Measurements from ENCODE around the gene ZNF624. TPM values are rescaled to one million over a fixed set of nuclear protein-coding genes. Genes with fewer than 3 reads are reported as not detected.

Gene ZNF624
- total and polyA plus RNA-seq, 2 experiments from 2014 or later = 2.7 to 3.9 TPM

GRCh38 chr17:16589097-16589969 lies 64.3 kb downstream of the ZNF624 start (continued):
- TF ChIP-seq, protein P1, sequence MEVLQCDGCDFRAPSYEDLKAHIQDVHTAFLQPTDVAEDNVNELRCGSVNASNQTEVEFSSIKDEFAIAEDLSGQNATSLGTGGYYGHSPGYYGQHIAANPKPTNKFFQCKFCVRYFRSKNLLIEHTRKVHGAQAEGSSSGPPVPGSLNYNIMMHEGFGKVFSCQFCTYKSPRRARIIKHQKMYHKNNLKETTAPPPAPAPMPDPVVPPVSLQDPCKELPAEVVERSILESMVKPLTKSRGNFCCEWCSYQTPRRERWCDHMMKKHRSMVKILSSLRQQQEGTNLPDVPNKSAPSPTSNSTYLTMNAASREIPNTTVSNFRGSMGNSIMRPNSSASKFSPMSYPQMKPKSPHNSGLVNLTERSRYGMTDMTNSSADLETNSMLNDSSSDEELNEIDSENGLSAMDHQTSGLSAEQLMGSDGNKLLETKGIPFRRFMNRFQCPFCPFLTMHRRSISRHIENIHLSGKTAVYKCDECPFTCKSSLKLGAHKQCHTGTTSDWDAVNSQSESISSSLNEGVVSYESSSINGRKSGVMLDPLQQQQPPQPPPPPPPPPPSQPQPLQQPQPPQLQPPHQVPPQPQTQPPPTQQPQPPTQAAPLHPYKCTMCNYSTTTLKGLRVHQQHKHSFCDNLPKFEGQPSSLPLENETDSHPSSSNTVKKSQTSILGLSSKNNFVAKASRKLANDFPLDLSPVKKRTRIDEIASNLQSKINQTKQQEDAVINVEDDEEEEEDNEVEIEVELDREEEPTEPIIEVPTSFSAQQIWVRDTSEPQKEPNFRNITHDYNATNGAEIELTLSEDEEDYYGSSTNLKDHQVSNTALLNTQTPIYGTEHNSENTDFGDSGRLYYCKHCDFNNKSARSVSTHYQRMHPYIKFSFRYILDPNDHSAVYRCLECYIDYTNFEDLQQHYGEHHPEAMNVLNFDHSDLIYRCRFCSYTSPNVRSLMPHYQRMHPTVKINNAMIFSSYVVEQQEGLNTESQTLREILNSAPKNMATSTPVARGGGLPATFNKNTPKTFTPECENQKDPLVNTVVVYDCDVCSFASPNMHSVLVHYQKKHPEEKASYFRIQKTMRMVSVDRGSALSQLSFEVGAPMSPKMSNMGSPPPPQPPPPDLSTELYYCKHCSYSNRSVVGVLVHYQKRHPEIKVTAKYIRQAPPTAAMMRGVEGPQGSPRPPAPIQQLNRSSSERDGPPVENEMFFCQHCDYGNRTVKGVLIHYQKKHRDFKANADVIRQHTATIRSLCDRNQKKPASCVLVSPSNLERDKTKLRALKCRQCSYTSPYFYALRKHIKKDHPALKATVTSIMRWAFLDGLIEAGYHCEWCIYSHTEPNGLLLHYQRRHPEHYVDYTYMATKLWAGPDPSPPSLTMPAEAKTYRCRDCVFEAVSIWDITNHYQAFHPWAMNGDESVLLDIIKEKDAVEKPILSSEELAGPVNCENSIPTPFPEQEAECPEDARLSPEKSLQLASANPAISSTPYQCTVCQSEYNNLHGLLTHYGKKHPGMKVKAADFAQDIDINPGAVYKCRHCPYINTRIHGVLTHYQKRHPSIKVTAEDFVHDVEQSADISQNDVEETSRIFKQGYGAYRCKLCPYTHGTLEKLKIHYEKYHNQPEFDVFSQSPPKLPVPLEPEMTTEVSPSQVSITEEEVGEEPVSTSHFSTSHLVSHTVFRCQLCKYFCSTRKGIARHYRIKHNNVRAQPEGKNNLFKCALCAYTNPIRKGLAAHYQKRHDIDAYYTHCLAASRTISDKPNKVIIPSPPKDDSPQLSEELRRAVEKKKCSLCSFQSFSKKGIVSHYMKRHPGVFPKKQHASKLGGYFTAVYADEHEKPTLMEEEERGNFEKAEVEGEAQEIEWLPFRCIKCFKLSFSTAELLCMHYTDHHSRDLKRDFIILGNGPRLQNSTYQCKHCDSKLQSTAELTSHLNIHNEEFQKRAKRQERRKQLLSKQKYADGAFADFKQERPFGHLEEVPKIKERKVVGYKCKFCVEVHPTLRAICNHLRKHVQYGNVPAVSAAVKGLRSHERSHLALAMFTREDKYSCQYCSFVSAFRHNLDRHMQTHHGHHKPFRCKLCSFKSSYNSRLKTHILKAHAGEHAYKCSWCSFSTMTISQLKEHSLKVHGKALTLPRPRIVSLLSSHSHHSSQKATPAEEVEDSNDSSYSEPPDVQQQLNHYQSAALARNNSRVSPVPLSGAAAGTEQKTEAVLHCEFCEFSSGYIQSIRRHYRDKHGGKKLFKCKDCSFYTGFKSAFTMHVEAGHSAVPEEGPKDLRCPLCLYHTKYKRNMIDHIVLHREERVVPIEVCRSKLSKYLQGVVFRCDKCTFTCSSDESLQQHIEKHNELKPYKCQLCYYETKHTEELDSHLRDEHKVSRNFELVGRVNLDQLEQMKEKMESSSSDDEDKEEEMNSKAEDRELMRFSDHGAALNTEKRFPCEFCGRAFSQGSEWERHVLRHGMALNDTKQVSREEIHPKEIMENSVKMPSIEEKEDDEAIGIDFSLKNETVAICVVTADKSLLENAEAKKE (CRISPR knock-in tag; IDR thresholded peaks at IDR 0.05) = no peak
- TF ChIP-seq NANOG (IDR thresholded peaks at IDR 0.05; ENCODE audit: borderline replicate concordance) (no peak), CREB1 (CRISPR knock-in tag; IDR thresholded peaks at IDR 0.05; ENCODE audit: low read depth) (no peak), ZNF114 (CRISPR knock-in tag; IDR thresholded peaks at IDR 0.05) (no peak), ZNF331 (CRISPR knock-in tag; IDR thresholded peaks at IDR 0.05; ENCODE audit: low read depth) (no peak), EZH2phosphoT487 (IDR thresholded peaks at IDR 0.05; ENCODE audit: unreplicated experiment) (no peak), EZH2 (IDR thresholded peaks at IDR 0.05; ENCODE audit: low read depth, unreplicated experiment) (no peak), STAT1 (IDR thresholded peaks at IDR 0.05; ENCODE audit: unreplicated experiment) (no peak), JUNB (IDR thresholded peaks at IDR 0.05; ENCODE audit: unreplicated experiment) (no peak), REST (IDR thresholded peaks at IDR 0.05; ENCODE audit: unreplicated experiment) (no peak), POLR2AphosphoS5 (IDR thresholded peaks at IDR 0.05; ENCODE audit: low read depth) (peak; percentile 79)
